Heart right ventricle (tissue), 16 donors: ENCODE data around the gene MYO1C. TPM values are rescaled to one million over a fixed set of nuclear protein-coding genes. Genes with fewer than 3 reads are reported as not detected.
A peak's percentile ranks its signal among the peaks of the same experiment; 100 is the strongest.
"Not testable (repeated sequence)": the region's sequence is repeated elsewhere in the genome, so short reads cannot be mapped to it uniquely, and the experiment has no call there.

Experiments used
- ATAC-seq, 8 donors: fragments of 200-7000 bp; cut with Tn5 transposase; one replicate each; pipeline ENCODE4 v1.9.1; 2020; ENCODE audit warnings: mild to moderate bottlenecking in 8 of 8, moderate library complexity in 8 of 8, moderate number of reproducible peaks in 1 of 8
- DNase-seq, 2 donors: peaks; one replicate each; pipeline ENCODE4 v3.0.0-alpha.2; 2020
- H3K27ac ChIP-seq, 10 donors: fragments of 200-600 bp; sonication (generic) in 2 of 10; one replicate each; pipeline versions ENCODE4 v1.5.0 to v1.8.0; 2020 to 2022; ENCODE audit warnings: mild to moderate bottlenecking in 3 of 10
- H3K27me3 ChIP-seq, 7 donors: fragments of 200-600 bp; one replicate each; pipeline ENCODE4 v1.8.0; 2021 to 2022; ENCODE audit warnings: mild to moderate bottlenecking in 2 of 7
- H3K36me3 ChIP-seq, 9 donors: fragments of 200-600 bp; sonication (generic) in 1 of 9; one replicate each; pipeline versions ENCODE4 v1.5.0 to v1.8.0; 2020 to 2022; ENCODE audit warnings: mild to moderate bottlenecking in 2 of 9
- H3K4me1 ChIP-seq, 9 donors: fragments of 200-600 bp; sonication (generic) in 1 of 9; one replicate each; pipeline versions ENCODE4 v1.5.0 to v1.8.0; 2020 to 2022; ENCODE audit warnings: mild to moderate bottlenecking in 4 of 9
- H3K4me3 ChIP-seq, 10 donors: fragments of 200-600 bp; sonication (generic) in 2 of 10; one replicate each; pipeline versions ENCODE4 v1.5.0 to v1.8.0; 2020 to 2022; ENCODE audit warnings: mild to moderate bottlenecking in 7 of 10, moderate library complexity in 2 of 10
- H3K9me3 ChIP-seq, 11 donors: fragments of 200-600 bp in 10 of 11; sonication (generic) in 2 of 11; one replicate each; pipeline versions ENCODE4 v1.5.0 to v1.8.0; 2013 to 2022; ENCODE audit warnings: mild to moderate bottlenecking in 2 of 11, control low read depth in 1 of 11, moderate library complexity in 1 of 11
- WGBS, 2 donors: extraction: QIAGEN DNeasy Blood & Tissue Kit; methylation state at CpG; one replicate each; pipeline ENCODE4 v1.1.7; 2013; ENCODE audit warnings: inconsistent platforms in 1 of 2; 5-methylcytosine and 5-hydroxymethylcytosine counted together
- intact Hi-C, 10 donors: fragments of 100-400 bp; cut with DNase I; formaldehyde crosslinking; loops; one replicate each; pipeline versions ENCODE4 v1.11.1 to v1.14.2; 2022
- polyA plus RNA-seq, 2 donors: library from polyadenylated mRNA; stranded (reverse); fragments of 200-250 nt; gene quantifications; one replicate each; pipeline ENCODE4 v1.2.3, GENCODE V29; 2013
- total RNA-seq, 10 donors: library from RNA; stranded (reverse); fragmentation: NEBNext Ultra II Directional in 3 of 10; extraction: Animal tissue kit (Norgen Biotek cat#: 25700) in 3 of 10; gene quantifications; one replicate each; pipeline versions ENCODE4 v1.2.1 to v1.2.4, GENCODE V29; 2021 to 2023
- TF ChIP-seq, protein P1 (sequence below), 9 donors: fragments of 200-600 bp; sonication (generic) in 2 of 9; IDR thresholded peaks; one replicate each; pipeline versions ENCODE4 v1.5.0 to v1.8.0; 2021 to 2022; ENCODE audit warnings: antibody characterized with exemption in 9 of 9, mild to moderate bottlenecking in 5 of 9, moderate library complexity in 1 of 9
- donor health status: Arrhythmogenic right ventricular cardiomyopathy.
- donor health status: ischemic (EF 13 %, LVEDD 7.1; RV severe dilation, severe dysfunction).
- donor health status: healthy with polysubstance abuse.
- donor health status: DM: no; HTN: yes; CAD: no.
- donor health status: DM: no; HTN: no; CAD: no.
- donor health status: ischemic (EF 25% LVEDD 6.9; RV normal size, moderate dysfunction).
- donor health status: ischemic (EF 25% LVEDD 5.7; RV mildly dilated, moderate dysfunction).
- donor health status: healthy.
- donor health status: DM: yes; HTN: yes; CAD: no.
- donor health status: Ischemic cardiomyopathy.
- donor health status: ischemic (EF 35%, LVEDD 5.7; RV mildly dilated, moderate dysfunction).
- donor health status: nonischemic (EF 11% LVEDD 7.7; RV severe dilation, severe dysfunction).
- donor health status: DM: yes; HTN: yes; CAD: no.
- donor health status: PGD.
- donor health status: ischemic (EF 29% LVEDD 5.4; RV normal size, mild dysfunction).
- donor health status: nonischemic (EF 23%, LVEDD 6.1; RV moderate dilation, normal function).

The MYO1C gene
- total and polyA plus RNA-seq, 12 donors, result 101 to 229 (median 169) TPM

DNA sequence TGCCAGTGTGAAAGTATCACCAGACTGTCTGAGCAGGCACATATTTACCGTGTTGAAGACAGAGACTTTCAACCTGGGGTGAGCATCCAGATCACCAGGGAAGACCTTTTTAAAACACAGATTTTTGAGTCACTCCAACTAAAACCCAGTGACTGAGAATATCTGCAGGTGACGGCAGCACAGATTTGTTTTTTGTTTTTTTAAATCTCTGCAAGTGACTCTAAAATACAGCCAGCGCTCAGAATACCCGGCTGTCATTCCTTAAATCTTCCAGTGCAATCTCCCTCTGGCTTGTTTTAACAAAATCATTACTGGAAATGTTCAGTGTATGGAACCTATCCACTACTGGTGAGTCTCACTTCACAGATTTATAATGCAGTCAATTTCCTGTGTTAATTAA is 43.3 kb upstream of the MYO1C start:
- Histone ChIP-seq H3K27ac (no peak overlapping the region), H3K27me3 (no peaks in the 10 kb centered on the region), H3K4me3 (no peak overlapping the region), H3K9me3 (no peaks in the 10 kb centered on the region), H3K4me1 (peaks cover 0 to 18% (median 5%) of the 10 kb centered on the region in 9 donors), H3K36me3 (peaks cover 0 to 100% (median 42%) of the 10 kb centered on the region in 9 donors)
- DNase-seq, result no peak
- intact Hi-C loops, result loop anchor here in 2 of 10 donors (10.0 kb wide), 1 partner anchor 261 kb away; the partner anchor contains the start of genes BHLHA9 (in 2 of the 2) and TRARG1 (in 2 of the 2)
- TF ChIP-seq, protein P1, sequence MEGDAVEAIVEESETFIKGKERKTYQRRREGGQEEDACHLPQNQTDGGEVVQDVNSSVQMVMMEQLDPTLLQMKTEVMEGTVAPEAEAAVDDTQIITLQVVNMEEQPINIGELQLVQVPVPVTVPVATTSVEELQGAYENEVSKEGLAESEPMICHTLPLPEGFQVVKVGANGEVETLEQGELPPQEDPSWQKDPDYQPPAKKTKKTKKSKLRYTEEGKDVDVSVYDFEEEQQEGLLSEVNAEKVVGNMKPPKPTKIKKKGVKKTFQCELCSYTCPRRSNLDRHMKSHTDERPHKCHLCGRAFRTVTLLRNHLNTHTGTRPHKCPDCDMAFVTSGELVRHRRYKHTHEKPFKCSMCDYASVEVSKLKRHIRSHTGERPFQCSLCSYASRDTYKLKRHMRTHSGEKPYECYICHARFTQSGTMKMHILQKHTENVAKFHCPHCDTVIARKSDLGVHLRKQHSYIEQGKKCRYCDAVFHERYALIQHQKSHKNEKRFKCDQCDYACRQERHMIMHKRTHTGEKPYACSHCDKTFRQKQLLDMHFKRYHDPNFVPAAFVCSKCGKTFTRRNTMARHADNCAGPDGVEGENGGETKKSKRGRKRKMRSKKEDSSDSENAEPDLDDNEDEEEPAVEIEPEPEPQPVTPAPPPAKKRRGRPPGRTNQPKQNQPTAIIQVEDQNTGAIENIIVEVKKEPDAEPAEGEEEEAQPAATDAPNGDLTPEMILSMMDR (IDR thresholded peaks at IDR 0.05), result no peak
- WGBS, 2 donors, result 96 to 97% methylated on average over 4 of the region's 4 CpGs
- no peak for ATAC-seq

DNA sequence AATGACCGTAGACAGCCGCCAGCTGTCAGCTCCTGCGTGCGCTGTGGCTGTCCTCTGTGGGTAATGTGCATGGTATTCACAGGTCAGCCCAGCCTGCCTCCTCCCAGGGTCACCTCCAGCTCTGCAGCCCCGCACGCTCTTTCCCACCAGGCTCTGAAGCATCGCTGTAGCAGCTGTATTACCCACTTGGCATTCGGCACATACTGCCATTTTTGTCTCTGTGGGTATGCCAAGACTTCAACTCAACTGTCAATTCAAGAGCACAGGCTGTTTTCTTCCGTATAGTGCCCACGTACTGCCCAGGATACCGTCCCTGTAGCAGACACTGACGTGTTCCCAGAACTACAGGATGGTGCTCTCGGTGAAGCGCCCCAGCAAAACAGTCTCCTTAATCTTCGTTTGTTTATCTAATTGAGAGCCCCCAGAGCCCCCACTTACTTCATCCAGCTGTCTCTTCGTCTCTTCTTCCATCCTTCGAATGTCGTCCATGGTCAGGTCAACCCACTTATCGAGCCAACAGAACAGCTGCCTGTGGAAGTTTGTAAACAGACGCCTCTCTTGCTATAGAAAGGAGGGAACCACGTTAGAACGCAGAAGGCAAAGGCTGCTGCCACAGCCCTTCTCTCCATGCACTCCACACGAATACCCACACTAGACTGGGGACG is 41.3 kb upstream of the MYO1C start:
- Histone ChIP-seq H3K9me3 (no peaks in the 10 kb centered on the region), H3K27ac (peak overlapping the region; percentile 16 to 79 (median 47)), H3K4me3 (no peak overlapping the region), H3K4me1 (peaks cover 0 to 18% (median 5%) of the 10 kb centered on the region in 9 donors), H3K27me3 (no peaks in the 10 kb centered on the region), H3K36me3 (peaks cover 0 to 100% (median 39%) of the 10 kb centered on the region in 9 donors)
- TF ChIP-seq, protein P1 (IDR thresholded peaks at IDR 0.05), result no peak
- intact Hi-C loops, result loop anchor here in 2 of 10 donors (10.0 kb wide), 1 partner anchor 259 kb away; the partner anchor contains the start of genes BHLHA9 (in 2 of the 2) and TRARG1 (in 2 of the 2)
- 66 to 72% methylated on average over 24 of the region's 24 CpGs for WGBS, 2 donors
- ATAC-seq, result peak; percentile 60 to 89 (median 77)
- no peak for DNase-seq

DNA sequence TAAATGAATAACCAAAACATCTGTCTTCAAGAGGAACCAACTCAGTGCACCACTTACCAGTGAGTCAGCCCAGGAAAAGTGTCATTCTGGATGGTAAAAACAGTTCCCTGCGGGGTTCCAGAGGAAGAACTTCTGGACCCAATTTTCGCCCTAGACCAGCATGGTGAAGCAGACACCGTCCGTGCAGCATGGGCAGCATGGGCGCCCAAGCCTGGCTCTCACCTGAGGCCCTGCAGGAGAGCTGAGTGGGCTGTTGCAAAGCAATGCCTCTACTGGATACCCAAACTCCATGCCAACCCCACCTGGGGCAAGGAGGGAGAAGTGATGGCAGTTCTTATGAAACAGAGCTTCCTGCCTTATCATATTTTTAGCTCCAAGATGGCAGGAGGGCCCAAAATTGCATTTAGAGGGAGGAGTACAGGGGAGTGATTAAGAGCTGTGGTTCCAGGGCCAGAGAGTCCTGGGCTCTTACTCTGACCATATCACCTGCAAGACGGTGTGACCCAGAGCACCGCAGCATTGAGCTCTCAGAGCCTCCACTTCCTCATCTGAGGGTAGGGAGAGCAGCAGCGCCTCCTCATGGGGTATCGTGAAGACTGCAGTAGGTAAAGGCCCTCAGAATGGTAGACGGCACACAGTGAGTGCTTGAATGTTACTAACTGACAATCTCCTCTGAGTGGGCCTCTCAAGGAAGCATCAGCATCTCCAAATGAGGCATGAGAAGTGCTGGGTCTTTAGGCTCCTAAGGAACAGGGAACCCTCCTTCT is 40.5 kb upstream of the MYO1C start:
- 78 to 79% methylated on average over 10 of the region's 10 CpGs for WGBS, 2 donors
- peaks cover 0 to 100% (median 32%) of the 10 kb centered on the region in 9 donors for H3K36me3 ChIP-seq
- intact Hi-C loops, result loop anchor here in 2 of 10 donors (10.0 kb wide), 1 partner anchor 258 kb away; the partner anchor contains the start of genes BHLHA9 (in 2 of the 2) and TRARG1 (in 2 of the 2)
- TF ChIP-seq, protein P1 (IDR thresholded peaks at IDR 0.05), result peak in 7 of 9 donors; percentile 26 to 55 (median 44)
- H3K9me3 ChIP-seq, result no peaks in the 10 kb centered on the region
- ATAC-seq, result peak in 7 of 8 donors; percentile 49 to 81 (median 72)
- no peak overlapping the region for H3K4me3 ChIP-seq
- H3K27me3 ChIP-seq, result no peaks in the 10 kb centered on the region
- no peak for DNase-seq
- H3K27ac ChIP-seq, result peak overlapping the region; percentile 20 to 79 (median 47)
- H3K4me1 ChIP-seq, result peaks cover 0 to 18% (median 5%) of the 10 kb centered on the region in 9 donors

DNA sequence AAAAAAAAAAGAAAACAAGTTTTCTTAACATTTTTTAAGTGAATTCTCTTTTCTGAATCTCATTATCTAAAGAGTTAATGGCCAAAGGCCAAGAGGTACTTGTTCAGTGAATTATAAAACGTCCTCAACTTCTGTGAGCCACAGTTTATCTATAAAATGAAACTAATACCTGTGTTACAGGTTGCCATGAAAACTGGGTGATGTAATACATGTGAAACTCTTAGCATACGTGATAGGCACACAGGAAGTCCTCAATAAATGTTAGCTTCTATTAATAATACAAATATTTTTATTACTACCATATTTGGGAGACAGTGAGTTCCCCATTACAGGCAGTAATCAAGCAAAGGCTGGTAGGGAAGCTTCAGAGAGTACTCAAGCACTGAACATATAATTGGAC is 37.4 kb upstream of the MYO1C start:
- intact Hi-C loops, result loop anchor here in 2 of 10 donors (10.0 kb wide), 1 partner anchor 255 kb away; the partner anchor contains the start of genes BHLHA9 (in 2 of the 2) and TRARG1 (in 2 of the 2)
- Histone ChIP-seq H3K4me3 (no peak overlapping the region), H3K27me3 (no peaks in the 10 kb centered on the region), H3K27ac (no peak overlapping the region), H3K36me3 (peaks cover 0 to 100% (median 31%) of the 10 kb centered on the region in 9 donors), H3K9me3 (no peaks in the 10 kb centered on the region), H3K4me1 (peaks cover 0 to 18% (median 5%) of the 10 kb centered on the region in 9 donors)
- DNase-seq (no peak), ATAC-seq (no peak)
- TF ChIP-seq, protein P1 (IDR thresholded peaks at IDR 0.05), result no peak
- 46 to 62% methylated on average over 2 of the region's 2 CpGs for WGBS, 2 donors

DNA sequence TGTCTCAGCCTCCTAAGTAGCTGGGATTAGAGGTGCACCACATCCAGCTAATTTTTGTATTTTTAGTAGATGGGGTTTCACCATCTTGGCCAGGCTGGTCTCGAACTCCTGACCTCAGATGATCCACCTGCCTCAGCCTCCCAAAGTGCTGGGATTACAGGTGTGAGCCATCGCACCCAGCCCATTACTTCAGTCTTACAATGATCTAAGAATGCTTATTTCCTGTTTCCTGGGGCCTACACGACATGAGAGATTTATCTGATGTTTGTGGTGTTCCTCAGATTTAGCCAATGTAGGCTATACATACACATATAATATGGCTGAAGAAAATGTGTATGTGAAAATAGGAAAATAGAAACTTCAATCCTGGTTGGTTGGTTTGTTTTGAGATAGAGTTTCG is 34.4 kb upstream of the MYO1C start:
- H3K36me3 ChIP-seq, result peaks cover 0 to 100% (median 27%) of the 10 kb centered on the region in 9 donors
- ATAC-seq, H3K27me3 ChIP-seq, H3K9me3 ChIP-seq, H3K4me1 ChIP-seq, intact Hi-C loops, H3K27ac ChIP-seq, H3K4me3 ChIP-seq, DNase-seq: not testable (repeated sequence)
- WGBS, 2 donors, result 75 to 87% methylated on average over 4 of the region's 4 CpGs
